GM19023 (cell line): ENCODE measurements around the gene NOPCHAP1.
A peak's percentile ranks its signal among the peaks of the same experiment; 100 is the strongest.
"Not testable (repeated sequence)": the region's sequence is repeated elsewhere in the genome, so short reads cannot be mapped to it uniquely, and the experiment has no call there.

Experiments
- ATAC-seq: cut with Tn5 transposase; IDR thresholded peaks from one replicate; pipeline ENCODE4 v1.9.1; 2021; ENCODE audit warnings: mild to moderate bottlenecking, moderate library complexity; ENCODE audit not compliant: unreplicated experiment

The NOPCHAP1 gene

GRCh38 chr12:104964167-104964855, 21.8 kb upstream of the NOPCHAP1 start:
- ATAC-seq = no peak

- ATAC-seq = no peak
These were observed 21.3 kb upstream of the NOPCHAP1 start for GRCh38 chr12:104964856-104965205.

GRCh38 chr12:104966677-104967076, 19.4 kb upstream of the NOPCHAP1 start:
- peak; percentile 86 for ATAC-seq

GRCh38 chr12:104969343-104969742, 16.8 kb upstream of the NOPCHAP1 start:
- no peak for ATAC-seq

GRCh38 chr12:104971306-104971705, 14.8 kb upstream of the NOPCHAP1 start:
- ATAC-seq = no peak

GRCh38 chr12:104973250-104973649, 12.9 kb upstream of the NOPCHAP1 start:
- no peak for ATAC-seq

GRCh38 chr12:104974626-104975290, 11.4 kb upstream of the NOPCHAP1 start:
- ATAC-seq = peak; percentile 97

GRCh38 chr12:104975587-104976343, 10.4 kb upstream of the NOPCHAP1 start:
- ATAC-seq = no peak

GRCh38 chr12:104976703-104977102, 9.4 kb upstream of the NOPCHAP1 start:
- ATAC-seq = no peak

GRCh38 chr12:104977688-104978087, 8.4 kb upstream of the NOPCHAP1 start:
- ATAC-seq = not testable (repeated sequence)

GRCh38 chr12:104985206-104985605, 910 bp upstream of the NOPCHAP1 start:
- ATAC-seq = no peak

- ATAC-seq = no peak
These were observed 4.8 kb downstream of the NOPCHAP1 start for GRCh38 chr12:104990950-104991349.

GRCh38 chr12:104991565-104992128, 5.5 kb downstream of the NOPCHAP1 start:
- ATAC-seq = no peak

GRCh38 chr12:104994336-104994735, 8.2 kb downstream of the NOPCHAP1 start:
- ATAC-seq = no peak

GRCh38 chr12:104997541-104997940, 11.4 kb downstream of the NOPCHAP1 start:
- ATAC-seq = no peak

- ATAC-seq = no peak
These were observed 12.6 kb downstream of the NOPCHAP1 start for GRCh38 chr12:104998423-104999346.

- no peak for ATAC-seq
These were observed 13.2 kb downstream of the NOPCHAP1 start for GRCh38 chr12:104999347-104999685.

GRCh38 chr12:105001476-105001875, 15.4 kb downstream of the NOPCHAP1 start:
- ATAC-seq = no peak

GRCh38 chr12:105013892-105014291, 27.8 kb downstream of the NOPCHAP1 start:
- no peak for ATAC-seq

- no peak for ATAC-seq
These were observed 28.5 kb downstream of the NOPCHAP1 start for GRCh38 chr12:105014603-105015002.

GRCh38 chr12:105015543-105015942, 29.4 kb downstream of the NOPCHAP1 start:
- ATAC-seq = no peak
